ENCODE data around the gene RASEF. TPM values are rescaled to one million over a fixed set of nuclear protein-coding genes. Genes with fewer than 3 reads are reported as not detected.

Gene RASEF
- total RNA-seq, 1 experiment from 2014 or later: 12.3 TPM

DNA sequence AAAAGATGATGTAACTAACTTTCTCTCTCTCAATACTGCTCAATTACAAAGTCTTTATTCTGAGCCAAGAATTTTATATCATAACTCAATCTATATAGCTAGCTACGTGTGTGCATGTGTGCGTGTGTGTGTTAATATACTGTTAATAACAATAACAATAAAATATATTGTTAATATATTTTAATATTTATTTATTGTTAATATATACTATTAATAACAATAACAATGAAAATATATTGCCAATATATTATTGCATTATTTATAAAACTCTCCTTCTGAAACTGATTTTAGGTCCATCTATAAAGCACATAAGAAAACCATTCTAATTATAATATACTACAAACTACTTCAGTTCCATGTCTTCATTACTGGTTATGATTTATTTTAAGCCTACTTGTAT lies 60.6 kb downstream of the RASEF start:
- Histone ChIP-seq H3K79me2 (ENCODE audit: low read length) (no peaks in the 10 kb centered on the region), H3K4me1 (ENCODE audit: insufficient read depth, low read length) (no peaks in the 10 kb centered on the region), H3K27me3 (ENCODE audit: low read length) (no peaks in the 10 kb centered on the region), H3K4me3 (ENCODE audit: low read length) (no peak overlapping the region), H3K36me3 (ENCODE audit: low read depth, low read length) (no peaks in the 10 kb centered on the region), H3F3A (ENCODE audit: low read length, unreplicated experiment) (no peaks in the 10 kb centered on the region), H4K20me1 (ENCODE audit: low read length) (no peaks in the 10 kb centered on the region), H3K9ac (ENCODE audit: low read length) (no peak overlapping the region), H2AFZ (ENCODE audit: low read length) (no peak overlapping the region), H3K9me3 (ENCODE audit: low read length) (no peaks in the 10 kb centered on the region), H3K27ac (ENCODE audit: low read length) (no peak overlapping the region), H3K4me2 (ENCODE audit: low read length) (no peak overlapping the region), H3K9me2 (replicated peaks; ENCODE audit: low read length) (no peaks in the 10 kb centered on the region)
- no TSS peak for BruUV-seq (replicated peaks)
- DNase-seq (no peak), ATAC-seq (no peak)
- ChIA-PET CTCF (no interaction called here), POLR2A (ENCODE audit: unreplicated experiment) (no interaction called here)
- intact Hi-C loops (cut with micrococcal nuclease): no loop called here
- TF ChIP-seq EZH2 (IDR thresholded peaks at IDR 0.05; ENCODE audit: low read length, unreplicated experiment): no peak
- TF ChIP-seq EZH2phosphoT487 (IDR thresholded peaks at IDR 0.05; ENCODE audit: borderline replicate concordance, low read length): no peak
- TF ChIP-seq, protein P1, sequence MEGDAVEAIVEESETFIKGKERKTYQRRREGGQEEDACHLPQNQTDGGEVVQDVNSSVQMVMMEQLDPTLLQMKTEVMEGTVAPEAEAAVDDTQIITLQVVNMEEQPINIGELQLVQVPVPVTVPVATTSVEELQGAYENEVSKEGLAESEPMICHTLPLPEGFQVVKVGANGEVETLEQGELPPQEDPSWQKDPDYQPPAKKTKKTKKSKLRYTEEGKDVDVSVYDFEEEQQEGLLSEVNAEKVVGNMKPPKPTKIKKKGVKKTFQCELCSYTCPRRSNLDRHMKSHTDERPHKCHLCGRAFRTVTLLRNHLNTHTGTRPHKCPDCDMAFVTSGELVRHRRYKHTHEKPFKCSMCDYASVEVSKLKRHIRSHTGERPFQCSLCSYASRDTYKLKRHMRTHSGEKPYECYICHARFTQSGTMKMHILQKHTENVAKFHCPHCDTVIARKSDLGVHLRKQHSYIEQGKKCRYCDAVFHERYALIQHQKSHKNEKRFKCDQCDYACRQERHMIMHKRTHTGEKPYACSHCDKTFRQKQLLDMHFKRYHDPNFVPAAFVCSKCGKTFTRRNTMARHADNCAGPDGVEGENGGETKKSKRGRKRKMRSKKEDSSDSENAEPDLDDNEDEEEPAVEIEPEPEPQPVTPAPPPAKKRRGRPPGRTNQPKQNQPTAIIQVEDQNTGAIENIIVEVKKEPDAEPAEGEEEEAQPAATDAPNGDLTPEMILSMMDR (conservative IDR thresholded peaks at IDR 0.05; ENCODE audit: low read depth, low read length): no peak

DNA sequence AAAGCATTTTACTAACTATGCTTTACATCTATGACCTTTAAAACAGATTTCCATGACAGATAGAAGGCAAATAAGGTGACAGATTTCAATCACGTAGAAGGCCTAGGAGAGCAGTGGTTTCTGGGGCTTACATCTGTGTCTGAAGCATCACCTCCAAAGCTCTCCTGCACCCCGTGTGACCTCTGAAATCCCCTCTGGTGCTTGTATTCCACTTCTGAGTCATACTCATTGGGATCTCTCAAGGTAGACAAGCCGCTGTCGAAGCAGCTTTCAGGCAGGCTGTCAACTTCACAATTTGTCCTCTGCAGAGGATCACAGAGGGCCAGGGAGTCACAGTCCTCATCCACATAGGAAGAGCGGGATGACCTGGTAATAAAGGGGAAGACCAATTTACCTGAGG lies 62.2 kb downstream of the RASEF start:
- intact Hi-C loops (cut with micrococcal nuclease): no loop called here
- H3K9me2 ChIP-seq (replicated peaks; ENCODE audit: low read length): no peaks in the 10 kb centered on the region
- H3K4me1 ChIP-seq (ENCODE audit: insufficient read depth, low read length): no peaks in the 10 kb centered on the region
- no peaks in the 10 kb centered on the region for H3K9me3 ChIP-seq (ENCODE audit: low read length)
- H3K4me3 ChIP-seq (ENCODE audit: low read length): no peak overlapping the region
- H3K4me2 ChIP-seq (ENCODE audit: low read length): no peak overlapping the region
- no peak overlapping the region for H3K9ac ChIP-seq (ENCODE audit: low read length)
- H3F3A ChIP-seq (ENCODE audit: low read length, unreplicated experiment): no peaks in the 10 kb centered on the region
- H3K27ac ChIP-seq (ENCODE audit: low read length): no peak overlapping the region
- no peaks in the 10 kb centered on the region for H3K79me2 ChIP-seq (ENCODE audit: low read length)
- no peak overlapping the region for H2AFZ ChIP-seq (ENCODE audit: low read length)
- ChIA-PET POLR2A (ENCODE audit: unreplicated experiment) (no interaction called here), CTCF (no interaction called here)
- TF ChIP-seq EZH2phosphoT487 (IDR thresholded peaks at IDR 0.05; ENCODE audit: borderline replicate concordance, low read length): no peak
- TF ChIP-seq, protein P1 (conservative IDR thresholded peaks at IDR 0.05; ENCODE audit: low read depth, low read length): no peak
- TF ChIP-seq EZH2 (IDR thresholded peaks at IDR 0.05; ENCODE audit: low read length, unreplicated experiment): no peak
- no peaks in the 10 kb centered on the region for H3K36me3 ChIP-seq (ENCODE audit: low read depth, low read length)
- no peaks in the 10 kb centered on the region for H4K20me1 ChIP-seq (ENCODE audit: low read length)
- no TSS peak for BruUV-seq (replicated peaks)
- ATAC-seq: no peak
- H3K27me3 ChIP-seq (ENCODE audit: low read length): no peaks in the 10 kb centered on the region
- DNase-seq: no peak

DNA sequence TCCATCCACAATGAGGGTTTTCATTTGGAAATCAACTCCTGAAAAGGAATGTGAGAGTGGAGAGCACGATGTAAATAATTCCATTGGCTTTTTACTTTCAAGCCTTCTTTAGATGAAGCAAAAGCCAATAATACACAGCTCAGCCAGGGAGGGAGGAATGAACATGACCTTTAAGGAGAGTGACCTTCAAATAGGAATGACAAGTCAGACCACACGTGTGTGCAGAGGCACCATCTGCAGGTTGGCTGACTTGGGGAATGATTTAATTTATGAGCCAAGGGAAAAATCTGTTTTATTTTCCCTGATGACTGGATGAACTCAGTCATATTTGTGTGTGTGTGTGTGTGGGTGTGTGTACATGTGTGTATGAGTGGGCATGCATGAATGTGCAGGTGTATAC lies 64.5 kb downstream of the RASEF start:
- H3K4me1 ChIP-seq (ENCODE audit: insufficient read depth, low read length): no peaks in the 10 kb centered on the region
- H3K36me3 ChIP-seq (ENCODE audit: low read depth, low read length): no peaks in the 10 kb centered on the region
- no peaks in the 10 kb centered on the region for H3K79me2 ChIP-seq (ENCODE audit: low read length)
- ATAC-seq (no peak), DNase-seq (no peak)
- no peak overlapping the region for H3K4me3 ChIP-seq (ENCODE audit: low read length)
- no peaks in the 10 kb centered on the region for H3F3A ChIP-seq (ENCODE audit: low read length, unreplicated experiment)
- no peak overlapping the region for H3K9ac ChIP-seq (ENCODE audit: low read length)
- H3K27ac ChIP-seq (ENCODE audit: low read length): no peak overlapping the region
- no peak overlapping the region for H3K4me2 ChIP-seq (ENCODE audit: low read length)
- intact Hi-C loops (cut with micrococcal nuclease): loop anchor here (10.0 kb wide), 1 partner anchor 66 kb away; the partner anchor contains the start of gene RASEF
- CTCF ChIA-PET: no interaction called here
- H3K9me2 ChIP-seq (replicated peaks; ENCODE audit: low read length): no peaks in the 10 kb centered on the region
- H3K27me3 ChIP-seq (ENCODE audit: low read length): no peaks in the 10 kb centered on the region
- H4K20me1 ChIP-seq (ENCODE audit: low read length): no peaks in the 10 kb centered on the region
- TF ChIP-seq EZH2 (IDR thresholded peaks at IDR 0.05; ENCODE audit: low read length, unreplicated experiment) (no peak), EZH2phosphoT487 (IDR thresholded peaks at IDR 0.05; ENCODE audit: borderline replicate concordance, low read length) (no peak)
- TF ChIP-seq, protein P1 (conservative IDR thresholded peaks at IDR 0.05; ENCODE audit: low read depth, low read length): no peak
- no TSS peak for BruUV-seq (replicated peaks)
- no peaks in the 10 kb centered on the region for H3K9me3 ChIP-seq (ENCODE audit: low read length)
- POLR2A ChIA-PET (ENCODE audit: unreplicated experiment): no interaction called here
- no peak overlapping the region for H2AFZ ChIP-seq (ENCODE audit: low read length)
